H9 (cell line): ENCODE measurements around the gene PDE8A. TPM values are rescaled to one million over a fixed set of nuclear protein-coding genes. Genes with fewer than 3 reads are reported as not detected.

Experiments used
- DNase-seq: peaks from one replicate; pipeline ENCODE4 v3.0.0-alpha.2; 2017
- H2AFZ ChIP-seq: one replicate; pipeline ENCODE4 v1.6.1; 2013; ENCODE audit warnings: mild to moderate bottlenecking, low read length, control low read depth, moderate library complexity
- H2AK5ac ChIP-seq: 2 replicates; pipeline ENCODE4 v1.6.1; 2013; ENCODE audit warnings: low read length, control low read depth, mixed read lengths; ENCODE audit not compliant: insufficient read length
- H2BK120ac ChIP-seq: one replicate; pipeline ENCODE4 v1.6.1; 2013; ENCODE audit warnings: low read depth, mild to moderate bottlenecking, low read length, control low read depth, inconsistent platforms; ENCODE audit not compliant: poor library complexity, severe bottlenecking
- H2BK12ac ChIP-seq: 2 replicates; pipeline ENCODE4 v1.6.1; 2013; ENCODE audit warnings: low read length, control low read depth, mixed read lengths, low read depth; ENCODE audit not compliant: insufficient read length
- H2BK15ac ChIP-seq: 2 replicates; pipeline ENCODE4 v1.6.1; 2013; ENCODE audit warnings: low read depth, low read length, control low read depth
- H2BK20ac ChIP-seq: one replicate; pipeline ENCODE4 v1.6.1; 2013; ENCODE audit warnings: low read depth, mild to moderate bottlenecking, low read length, control low read depth, inconsistent platforms; ENCODE audit not compliant: poor library complexity, severe bottlenecking
- H2BK5ac ChIP-seq: 2 replicates; pipeline ENCODE4 v1.6.1; 2013; ENCODE audit warnings: low read length, control low read depth, mixed read lengths; ENCODE audit not compliant: insufficient read length
- H3K14ac ChIP-seq: 2 replicates; pipeline ENCODE4 v1.6.1; 2013; ENCODE audit warnings: low read length, control low read depth; ENCODE audit not compliant: insufficient read depth
- H3K18ac ChIP-seq: 2 replicates; pipeline ENCODE4 v1.6.1; 2013; ENCODE audit warnings: low read depth, mild to moderate bottlenecking, mixed read lengths, low read length, control low read depth; ENCODE audit not compliant: insufficient read length
- H3K23ac ChIP-seq: 2 replicates; pipeline ENCODE4 v1.6.1; 2013; ENCODE audit warnings: low read length, control low read depth, mixed read lengths, low read depth; ENCODE audit not compliant: insufficient read length
- H3K23me2 ChIP-seq: 2 replicates; pipeline ENCODE4 v1.6.1; 2013; ENCODE audit warnings: low read depth, mild to moderate bottlenecking, mixed read lengths, low read length, control low read depth; ENCODE audit not compliant: insufficient read length, poor library complexity, severe bottlenecking
- H3K27ac ChIP-seq: 2 replicates; pipeline ENCODE4 v1.5.1; 2013; ENCODE audit warnings: low read length, control low read depth, mixed read lengths, low read depth; ENCODE audit not compliant: insufficient read length
- H3K27me3 ChIP-seq: 2 replicates; pipeline ENCODE4 v1.6.1; 2013; ENCODE audit warnings: low read length, control low read depth, inconsistent platforms; ENCODE audit not compliant: insufficient read depth
- H3K4ac ChIP-seq: 2 replicates; pipeline ENCODE4 v1.6.1; 2013; ENCODE audit warnings: low read depth, mild to moderate bottlenecking, control low read depth, inconsistent platforms, low read length, moderate library complexity
- H3K4me1 ChIP-seq: 2 replicates; pipeline ENCODE4 v1.6.1; 2013; ENCODE audit warnings: low read length, control low read depth, inconsistent platforms; ENCODE audit not compliant: insufficient read depth
- H3K4me2 ChIP-seq: 2 replicates; pipeline ENCODE4 v1.6.1; 2013; ENCODE audit warnings: low read length, control low read depth, mixed read lengths; ENCODE audit not compliant: insufficient read length, insufficient read depth
- H3K56ac ChIP-seq: 2 replicates; pipeline ENCODE4 v1.6.1; 2013; ENCODE audit warnings: low read depth, mild to moderate bottlenecking, mixed read lengths, low read length, control low read depth; ENCODE audit not compliant: insufficient read length
- H3K79me1 ChIP-seq: 2 replicates; pipeline ENCODE4 v1.6.1; 2013; ENCODE audit warnings: low read depth, mild to moderate bottlenecking, moderate library complexity, low read length, control low read depth, inconsistent platforms; ENCODE audit not compliant: insufficient read depth, poor library complexity, severe bottlenecking
- H3K79me2 ChIP-seq: 2 replicates; pipeline ENCODE4 v1.6.1; 2013; ENCODE audit warnings: low read length, control low read depth, inconsistent platforms; ENCODE audit not compliant: insufficient read depth
- H3K9ac ChIP-seq: 2 replicates; pipeline ENCODE4 v1.6.1; 2013; ENCODE audit warnings: low read length, control low read depth, mixed read lengths; ENCODE audit not compliant: insufficient read length; ENCODE audit errors: extremely low read depth
- H3K9me3 ChIP-seq: one replicate; pipeline ENCODE4 v1.6.1; 2013; ENCODE audit warnings: low read depth, low read length, inconsistent platforms; ENCODE audit not compliant: control insufficient read depth
- H3T11ph ChIP-seq: one replicate; pipeline ENCODE4 v1.6.1; 2013; ENCODE audit warnings: mild to moderate bottlenecking, low read length, control low read depth, inconsistent platforms
- H4K20me1 ChIP-seq: one replicate; pipeline ENCODE4 v1.6.1; 2013; ENCODE audit not compliant: control insufficient read depth, insufficient read length, insufficient read depth
- H4K5ac ChIP-seq: 2 replicates; pipeline ENCODE4 v1.6.1; 2013; ENCODE audit warnings: low read depth, mild to moderate bottlenecking, mixed read lengths, low read length, control low read depth; ENCODE audit not compliant: insufficient read length
- H4K8ac ChIP-seq: replicated peaks from 2 replicates; pipeline ENCODE4 v1.6.1; 2013; ENCODE audit warnings: low read length, control low read depth, mixed read lengths, low read depth; ENCODE audit not compliant: insufficient read length
- H4K91ac ChIP-seq: 2 replicates; pipeline ENCODE4 v1.6.1; 2013; ENCODE audit warnings: low read depth, mild to moderate bottlenecking, moderate library complexity, mixed read lengths, low read length, control low read depth; ENCODE audit not compliant: insufficient read length
- H3K27ac Mint-ChIP-seq, 3 experiments: 2 replicates in 2 of 3; 3 replicates in 1 of 3; pipeline ENCODE4 v1.8.0; 2020 to 2021; ENCODE audit warnings: mixed read lengths in 3 of 3, mild to moderate bottlenecking in 1 of 3, moderate library complexity in 1 of 3
- H3K27me3 Mint-ChIP-seq: 2 replicates; pipeline ENCODE4 v1.8.0; 2021; ENCODE audit warnings: low read depth, mild to moderate bottlenecking, moderate library complexity, mixed read lengths
- H3K36me3 Mint-ChIP-seq, 3 experiments: 2 replicates in 2 of 3; 3 replicates in 1 of 3; pipeline ENCODE4 v1.8.0; 2020 to 2021; ENCODE audit warnings: low read depth in 3 of 3, mixed read lengths in 3 of 3; ENCODE audit not compliant: insufficient read depth in 1 of 3
- H3K4me1 Mint-ChIP-seq, 2 experiments: 2 replicates each; pipeline ENCODE4 v1.8.0; 2020; ENCODE audit warnings: mixed read lengths in 2 of 2
- H3K4me3 Mint-ChIP-seq, 2 experiments: 2 replicates in 1 of 2; 3 replicates in 1 of 2; pipeline ENCODE4 v1.8.0; 2020 to 2021; ENCODE audit warnings: mild to moderate bottlenecking in 2 of 2, mixed read lengths in 2 of 2, moderate library complexity in 1 of 2
- H3K9me3 Mint-ChIP-seq, 2 experiments: 2 replicates in 1 of 2; 3 replicates in 1 of 2; pipeline ENCODE4 v1.8.0; 2020; ENCODE audit warnings: mild to moderate bottlenecking in 2 of 2, mixed read lengths in 2 of 2, moderate library complexity in 1 of 2
- CTCF ChIP-seq: fragments of 200-600 bp; sonication (generic); conservative IDR thresholded peaks from 3 replicates; pipeline ENCODE4 v1.8.0; 2021; ENCODE audit warnings: antibody characterized with exemption, mild to moderate bottlenecking
- WGBS: extraction: QIAGEN DNeasy Blood & Tissue Kit; methylation state at CpG from one replicate; pipeline ENCODE4 v1.1.7; 2013; ENCODE audit warnings: missing lambda C conversion rate, low lambda C conversion rate, mixed read lengths; ENCODE audit not compliant: insufficient read length; ENCODE audit errors: extremely low coverage; 5-methylcytosine and 5-hydroxymethylcytosine counted together
- total RNA-seq: library from RNA; stranded (reverse); gene quantifications from 2 replicates; pipeline ENCODE4 v1.2.1, GENCODE V29; 2021

Gene PDE8A
- total RNA-seq, 1 experiment from 2014 or later: 9.3 TPM

GRCh38 chr15:84949845-84950569 is 31.6 kb upstream of the PDE8A start:
- Histone ChIP-seq H3K23me2 (no peaks in the 10 kb centered on the region), H2AK5ac (no peak overlapping the region), H3K23ac (no peak overlapping the region), H4K8ac (no peak overlapping the region), H3T11ph (no peak overlapping the region), H3K27me3 (no peaks in the 10 kb centered on the region; the same call in 1 of the 2 replicates), H3K79me1 (no peaks in the 10 kb centered on the region), H3K14ac (no peak overlapping the region), H2BK20ac (no peak overlapping the region), H4K20me1 (no peaks in the 10 kb centered on the region), H4K5ac (no peak overlapping the region), H2BK15ac (no peak overlapping the region), H3K9ac (no peak overlapping the region), H3K56ac (no peak overlapping the region), H4K91ac (no peak overlapping the region), H2BK5ac (no peak overlapping the region), H2BK120ac (no peak overlapping the region), H3K79me2 (no peaks in the 10 kb centered on the region), H2BK12ac (no peak overlapping the region), H3K18ac (no peak overlapping the region), H3K9me3 (no peaks in the 10 kb centered on the region), H3K4ac (no peak overlapping the region), H2AFZ (no peak overlapping the region), H3K27ac (no peak overlapping the region), H3K4me2 (no peak overlapping the region), H3K4me1 (no peaks in the 10 kb centered on the region)
- no peak for TF ChIP-seq CTCF
- H3K27me3 Mint-ChIP-seq: no peaks in the 10 kb centered on the region
- no peak overlapping the region for H3K27ac Mint-ChIP-seq
- H3K4me3 Mint-ChIP-seq: no peak overlapping the region; a peak in 1 of 5 replicates
- H3K4me1 Mint-ChIP-seq: peaks cover 4% of the 10 kb centered on the region in 2 experiments; a peak in 3 of 4 replicates
- DNase-seq: no peak
- WGBS: no CpG with 5 or more reads among the region's 7 CpGs
- no peaks in the 10 kb centered on the region for H3K36me3 Mint-ChIP-seq
- H3K9me3 Mint-ChIP-seq: no peaks in the 10 kb centered on the region
